HG02623 (cell line): ENCODE results near the gene VPS52.
"Not testable (repeated sequence)": the region's sequence is repeated elsewhere in the genome, so short reads cannot be mapped to it uniquely, and the experiment has no call there.

Experiments used
- ATAC-seq: cut with Tn5 transposase; IDR thresholded peaks from one replicate; pipeline ENCODE4 v1.9.1; 2021; ENCODE audit warnings: moderate library complexity; ENCODE audit not compliant: unreplicated experiment

VPS52 gene

GRCh38 chr6:33251395-33252012 is 20.2 kb downstream of the VPS52 start:
- no peak for ATAC-seq

GRCh38 chr6:33250731-33251130 is 20.9 kb downstream of the VPS52 start:
- ATAC-seq = no peak

GRCh38 chr6:33249732-33250630 is 21.7 kb downstream of the VPS52 start:
- no peak for ATAC-seq

- peak; percentile 83 for ATAC-seq
These were observed 22.5 kb downstream of the VPS52 start for GRCh38 chr6:33248932-33249731.

- peak; percentile 7 for ATAC-seq
These were observed 23.1 kb downstream of the VPS52 start for GRCh38 chr6:33248643-33248931.

GRCh38 chr6:33247977-33248642 is 23.6 kb downstream of the VPS52 start:
- ATAC-seq = peak; percentile 27

GRCh38 chr6:33243476-33243875 is 28.2 kb downstream of the VPS52 start:
- ATAC-seq = no peak

- ATAC-seq = no peak
These were observed 29.7 kb downstream of the VPS52 start for GRCh38 chr6:33241968-33242367.

- ATAC-seq = no peak
These were observed 33.9 kb downstream of the VPS52 start for GRCh38 chr6:33237741-33238140.

GRCh38 chr6:33236852-33237251 is 34.8 kb downstream of the VPS52 start:
- ATAC-seq = no peak

- no peak for ATAC-seq
These were observed 35.3 kb downstream of the VPS52 start for GRCh38 chr6:33236328-33236727.

GRCh38 chr6:33235221-33235634 is 36.4 kb downstream of the VPS52 start:
- no peak for ATAC-seq

- ATAC-seq = not testable (repeated sequence)
These were observed 45.1 kb downstream of the VPS52 start for GRCh38 chr6:33226503-33227120.

GRCh38 chr6:33217681-33218080 is 54.0 kb downstream of the VPS52 start:
- no peak for ATAC-seq

GRCh38 chr6:33217246-33217645 is 54.4 kb downstream of the VPS52 start:
- no peak for ATAC-seq

- ATAC-seq = no peak
These were observed 55.5 kb downstream of the VPS52 start for GRCh38 chr6:33216117-33216649.

GRCh38 chr6:33215271-33216116 is 56.2 kb downstream of the VPS52 start:
- no peak for ATAC-seq

- no peak for ATAC-seq
These were observed 57.7 kb downstream of the VPS52 start for GRCh38 chr6:33213989-33214335.

- no peak for ATAC-seq
These were observed 58.3 kb downstream of the VPS52 start for GRCh38 chr6:33213166-33213988.
